GM18861 (cell line): ENCODE results near the gene DNAH2.

Source experiments
- ATAC-seq: cut with Tn5 transposase; IDR thresholded peaks from one replicate; pipeline ENCODE4 v1.9.1; 2021; ENCODE audit not compliant: unreplicated experiment

The DNAH2 gene

DNA sequence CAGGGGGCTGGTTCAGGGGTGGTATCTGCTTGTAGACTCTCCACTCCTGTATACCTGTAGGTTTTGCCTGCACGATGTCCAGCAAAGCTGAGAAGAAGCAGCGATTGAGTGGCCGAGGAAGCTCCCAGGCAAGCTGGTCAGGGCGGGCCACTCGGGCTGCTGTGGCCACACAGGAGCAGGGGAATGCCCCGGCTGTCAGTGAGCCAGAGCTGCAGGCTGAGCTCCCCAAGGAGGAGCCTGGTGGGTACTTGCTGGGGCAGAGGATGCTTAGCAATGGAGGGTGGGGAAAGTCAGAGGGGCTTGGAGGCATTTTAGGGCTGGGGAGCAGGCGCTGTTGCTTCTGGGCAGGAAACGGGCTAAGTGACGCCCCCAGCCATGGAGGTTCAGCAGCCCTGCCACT, 2.1 kb downstream of the DNAH2 start:
- ATAC-seq, result no peak

DNA sequence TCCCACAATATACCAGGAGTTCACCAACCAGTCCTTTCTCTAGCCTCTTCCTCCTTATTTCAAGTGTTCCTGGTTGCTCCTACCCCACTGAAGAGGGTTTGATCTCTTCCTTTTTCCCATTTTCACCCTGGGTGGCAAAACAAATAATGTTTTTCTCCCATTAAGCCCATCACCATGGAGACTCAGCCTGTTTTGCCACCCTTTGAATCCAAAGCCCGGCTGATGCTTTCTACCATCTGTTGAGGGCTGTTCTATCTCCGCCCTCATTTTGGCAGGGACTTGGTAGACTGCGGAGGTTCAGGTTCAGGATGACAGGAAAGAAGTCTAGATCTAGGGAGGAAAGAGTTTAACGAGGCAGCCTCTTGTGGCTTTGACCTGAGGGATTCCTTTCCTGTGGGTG, 2.6 kb downstream of the DNAH2 start:
- no peak for ATAC-seq

DNA sequence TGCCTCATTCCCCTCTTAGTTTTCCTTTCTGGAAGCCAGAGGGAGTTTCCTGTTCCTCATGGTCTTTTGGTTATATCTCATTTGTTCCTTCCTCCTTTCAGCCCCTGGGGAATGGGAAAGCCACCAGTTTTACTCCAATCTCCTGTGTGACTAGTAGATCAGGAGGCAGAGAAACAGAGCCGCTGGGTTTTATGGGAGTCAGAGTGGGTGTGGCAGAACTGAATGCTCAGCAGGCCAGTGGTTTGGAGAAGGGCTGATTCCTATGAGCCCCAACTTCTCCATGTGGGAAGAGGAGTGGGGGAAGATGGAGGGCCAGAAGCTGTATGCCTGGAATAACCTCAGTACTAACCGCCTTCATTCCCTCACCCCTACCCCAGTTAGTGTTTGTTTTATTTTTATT, 4.1 kb downstream of the DNAH2 start:
- no peak for ATAC-seq

DNA sequence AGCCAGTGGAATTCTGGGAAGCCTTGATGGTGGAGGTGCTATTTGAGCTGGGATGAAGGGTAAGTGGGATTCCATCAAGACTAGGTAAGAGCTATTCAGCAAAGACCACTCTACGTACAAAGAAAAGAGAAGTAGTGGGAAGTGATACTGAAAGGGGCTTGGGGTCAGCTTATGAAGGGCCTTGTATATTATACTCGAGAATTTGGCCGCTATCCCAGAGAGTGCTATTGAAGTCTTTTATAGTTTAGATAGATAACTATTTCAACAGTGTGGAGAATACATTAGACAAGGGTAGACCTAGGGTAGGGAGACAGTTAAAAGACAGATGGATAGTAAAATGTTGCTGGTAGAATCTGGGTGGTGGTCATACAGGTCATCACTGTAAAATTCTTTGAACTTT, 10.3 kb downstream of the DNAH2 start:
- ATAC-seq, result no peak

DNA sequence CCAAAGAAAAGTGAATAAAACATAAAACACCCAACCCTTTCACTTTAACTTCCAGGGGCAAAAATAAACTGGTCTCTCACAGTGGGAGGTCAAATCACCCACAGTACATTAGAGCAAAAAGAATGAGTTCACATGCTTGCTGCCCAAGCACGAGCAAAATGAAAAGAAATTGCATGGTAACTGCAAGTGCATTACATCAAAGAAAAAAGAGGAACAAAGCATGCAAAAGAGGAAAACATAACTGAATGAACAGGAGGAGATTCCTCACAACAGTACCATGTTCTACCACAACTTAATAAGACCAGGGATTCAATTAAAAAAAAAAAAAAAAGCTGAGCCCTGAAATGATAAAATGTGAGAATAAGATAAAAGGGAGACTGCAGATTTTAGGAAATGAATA, 12.3 kb downstream of the DNAH2 start:
- ATAC-seq, result no peak

DNA sequence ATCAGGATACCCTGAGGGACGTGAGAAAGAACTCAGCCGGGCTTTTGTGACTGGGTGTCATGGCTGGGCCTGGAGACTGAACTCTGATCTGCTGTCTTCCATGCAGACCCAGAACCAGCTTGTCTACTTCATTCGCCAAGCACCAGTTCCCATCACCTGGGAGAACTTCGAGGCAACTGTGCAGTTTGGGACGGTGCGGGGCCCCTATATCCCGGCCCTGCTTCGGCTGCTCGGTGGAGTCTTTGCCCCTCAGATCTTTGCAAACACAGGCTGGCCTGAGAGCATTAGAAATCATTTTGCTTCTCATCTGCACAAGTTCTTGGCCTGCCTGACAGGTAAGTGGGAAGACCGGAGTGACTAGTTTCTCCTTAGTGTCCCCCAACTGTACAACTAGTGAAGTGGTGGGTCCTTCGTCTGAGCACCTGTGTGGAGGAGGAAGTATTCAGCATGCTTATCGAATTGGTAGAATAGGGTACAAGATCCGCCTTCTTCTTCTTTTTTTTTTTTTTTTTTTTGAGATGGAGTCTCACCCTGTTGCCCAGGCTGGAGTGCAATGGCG, 15.5 kb downstream of the DNAH2 start:
- ATAC-seq, result no peak

DNA sequence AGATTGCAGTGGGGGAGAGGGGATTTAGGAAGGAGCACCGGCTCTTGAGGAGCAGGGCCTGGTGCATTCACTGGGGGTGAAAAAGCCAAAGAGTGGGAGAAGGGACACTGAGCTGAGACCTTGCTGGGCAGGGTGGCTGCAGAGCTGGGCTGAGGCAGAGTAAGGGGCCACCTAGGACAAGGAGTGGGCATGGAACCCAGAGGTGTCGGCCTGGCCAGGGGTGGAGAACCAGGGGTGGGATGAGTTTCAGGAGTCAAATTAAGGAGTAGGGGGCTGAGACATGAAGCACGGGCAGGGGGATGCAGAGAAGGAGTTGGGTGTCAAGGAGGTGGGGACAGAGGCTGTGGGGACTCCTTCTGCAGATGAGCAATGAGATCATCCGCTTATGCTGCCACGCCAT, 20.1 kb downstream of the DNAH2 start:
- no peak for ATAC-seq

DNA sequence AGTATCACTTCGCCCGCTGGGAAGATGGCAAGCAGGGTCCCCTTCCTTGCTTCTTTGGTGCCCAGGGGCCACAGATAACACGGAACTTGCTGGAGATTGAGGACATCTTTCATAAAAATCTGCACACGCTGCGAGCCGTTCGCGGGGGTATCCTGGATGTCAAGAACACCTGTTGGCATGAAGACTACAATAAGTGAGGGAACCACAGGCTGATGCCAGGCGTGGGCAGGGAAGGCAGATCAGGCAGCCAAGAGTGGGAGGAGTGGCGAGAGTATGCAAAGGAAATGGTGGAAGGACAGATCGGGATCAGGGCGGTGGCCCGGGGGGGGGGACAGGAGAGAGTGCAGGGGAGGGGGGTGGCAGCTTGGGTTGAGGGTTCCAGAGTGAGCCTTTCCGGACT, 22.2 kb downstream of the DNAH2 start:
- no peak for ATAC-seq

DNA sequence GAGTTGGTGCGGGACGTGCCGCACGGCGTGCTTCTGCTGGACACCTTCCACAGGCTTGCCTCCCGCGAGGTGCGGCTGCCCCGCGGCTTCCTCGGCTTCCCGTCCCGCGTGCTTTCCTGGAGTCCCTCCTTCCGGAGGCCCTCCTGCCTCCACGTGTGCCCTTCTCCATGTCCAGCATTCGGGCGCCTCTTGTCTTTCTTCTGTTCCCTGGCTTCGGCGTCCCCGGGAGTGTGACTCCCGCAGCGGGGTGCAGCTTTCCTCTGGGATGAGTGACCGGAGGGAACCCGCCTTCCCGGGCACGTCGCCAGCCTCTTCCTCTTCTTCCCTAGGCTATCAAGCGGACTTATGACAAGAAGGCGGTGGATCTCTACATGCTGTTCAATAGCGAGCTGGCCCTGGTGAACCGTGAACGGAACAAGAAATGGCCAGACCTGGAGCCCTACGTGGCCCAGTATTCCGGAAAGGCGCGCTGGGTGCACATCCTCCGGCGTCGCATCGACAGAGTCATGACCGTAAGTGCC, 23.0 kb downstream of the DNAH2 start:
- no peak for ATAC-seq

DNA sequence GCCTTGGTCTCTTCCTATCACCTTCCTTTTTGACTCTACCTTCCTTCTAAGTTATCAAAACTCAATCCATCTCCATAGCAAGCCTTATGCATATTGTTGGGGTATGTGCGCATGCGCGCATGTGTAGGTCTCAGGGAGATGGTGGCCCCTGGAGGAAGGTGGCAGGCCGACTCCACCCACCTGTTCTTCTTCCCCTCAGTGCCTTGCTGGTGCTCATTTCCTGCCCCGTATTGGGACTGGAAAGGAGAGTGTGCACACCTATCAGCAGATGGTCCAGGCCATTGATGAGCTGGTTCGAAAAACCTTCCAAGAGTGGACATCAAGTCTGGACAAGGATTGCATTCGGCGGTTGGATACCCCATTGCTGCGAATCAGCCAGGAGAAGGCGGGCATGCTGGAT, 25.2 kb downstream of the DNAH2 start:
- no peak for ATAC-seq

DNA sequence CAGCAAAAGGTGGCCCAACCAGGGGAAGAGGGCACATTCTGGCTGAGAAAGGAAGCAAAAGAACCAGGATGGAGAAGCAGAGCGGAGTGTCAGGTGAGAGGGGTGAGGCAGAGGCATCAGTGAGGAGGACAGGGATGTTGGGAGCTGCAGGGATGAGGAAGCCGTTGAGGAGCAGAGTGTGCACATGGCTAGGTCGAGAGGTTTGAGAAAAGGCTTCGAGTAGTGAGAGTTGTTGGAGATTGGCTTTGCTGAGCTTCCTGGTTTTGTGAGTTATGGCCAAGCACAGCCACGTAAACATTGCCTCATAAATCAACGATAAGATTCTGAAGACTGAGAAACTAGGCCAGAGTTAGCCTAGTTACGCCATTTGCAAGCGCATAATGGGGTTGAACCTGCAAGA, 26.9 kb downstream of the DNAH2 start:
- no peak for ATAC-seq

DNA sequence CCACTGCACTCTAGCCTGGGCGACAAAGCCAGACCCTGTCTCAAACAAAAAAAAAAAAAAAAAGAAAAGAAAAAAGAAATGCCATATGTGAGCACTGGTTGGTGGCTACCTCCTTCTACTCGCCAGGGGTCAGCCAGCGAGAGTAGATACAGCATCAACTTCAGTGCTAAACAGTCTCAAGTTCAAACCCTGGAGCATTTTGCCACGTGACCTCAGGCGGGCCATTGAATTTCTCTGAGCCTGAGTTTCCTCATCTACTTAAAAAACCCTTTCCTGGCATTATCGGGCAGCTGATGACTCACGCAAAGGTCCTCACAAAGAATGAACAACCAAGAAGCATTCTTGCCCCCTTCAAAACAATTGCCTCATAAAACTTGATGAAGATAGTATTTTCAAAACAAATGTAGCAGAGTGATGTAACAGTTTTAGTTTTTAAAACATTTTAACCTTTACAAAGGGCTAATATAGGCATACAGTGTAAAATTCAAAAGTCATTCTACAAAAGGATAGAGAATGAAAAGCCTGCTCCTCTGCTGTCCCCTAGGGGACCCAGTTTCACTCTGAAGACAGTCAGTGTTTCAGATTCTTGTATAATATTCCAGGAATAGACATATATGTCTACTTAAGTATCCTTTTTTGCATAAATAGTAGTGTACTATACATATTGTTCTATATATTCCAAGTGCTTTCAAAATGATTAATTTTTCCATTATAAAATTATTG, 28.4 kb downstream of the DNAH2 start:
- no peak for ATAC-seq

DNA sequence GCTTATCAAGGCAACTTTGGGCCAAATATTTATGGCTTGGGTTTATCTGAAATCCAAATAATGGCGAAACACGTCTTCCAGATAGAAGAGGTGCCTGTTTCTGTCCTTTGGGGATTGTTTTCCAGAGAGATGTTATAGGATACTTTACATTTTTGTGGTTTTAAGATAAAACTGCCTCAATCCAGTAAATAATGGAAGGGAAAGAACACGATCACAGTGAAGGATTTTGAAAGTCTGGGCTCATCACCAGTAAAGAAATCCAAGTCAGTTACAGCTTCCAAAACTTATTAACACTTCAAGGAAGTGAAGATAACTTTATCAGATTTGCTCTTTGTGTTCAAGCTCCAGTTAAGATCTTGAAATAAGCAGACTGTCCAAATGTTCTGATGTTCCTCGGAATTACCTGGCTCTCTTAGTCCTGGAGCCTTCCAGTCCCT, 30.1 kb downstream of the DNAH2 start:
- ATAC-seq, result no peak

DNA sequence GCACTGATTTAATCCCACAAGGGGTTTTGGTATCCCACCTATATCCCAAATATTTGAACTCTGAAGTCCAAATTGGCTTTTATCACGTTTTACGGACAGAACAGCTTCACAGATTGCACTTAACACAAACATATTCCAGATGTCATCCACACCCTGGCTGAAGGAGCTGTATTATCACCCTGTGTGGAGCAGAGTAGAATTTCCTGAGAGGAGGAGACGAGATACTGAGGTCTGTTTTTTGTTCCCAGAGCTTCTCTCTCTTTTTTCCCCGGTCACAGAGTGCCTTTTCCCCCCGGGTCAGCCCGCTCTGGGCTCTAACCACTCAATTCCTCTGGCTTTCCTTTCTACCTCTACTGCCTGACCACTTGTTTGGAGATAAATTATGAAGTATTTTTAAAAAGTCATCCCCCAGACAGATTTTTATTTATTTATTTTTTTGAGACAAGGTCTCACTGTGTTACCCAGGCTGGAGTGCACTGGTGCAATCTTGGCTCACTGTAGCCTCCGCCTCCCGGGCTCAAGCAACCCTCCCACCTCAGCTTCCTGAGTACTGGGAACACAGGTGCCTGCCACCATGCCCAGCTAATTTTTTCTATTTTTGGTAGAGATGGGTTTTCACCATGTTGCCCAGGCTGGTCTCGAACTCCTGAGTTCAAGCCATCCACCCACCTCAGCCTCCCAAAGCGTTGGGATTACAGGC, 30.7 kb downstream of the DNAH2 start:
- no peak for ATAC-seq

DNA sequence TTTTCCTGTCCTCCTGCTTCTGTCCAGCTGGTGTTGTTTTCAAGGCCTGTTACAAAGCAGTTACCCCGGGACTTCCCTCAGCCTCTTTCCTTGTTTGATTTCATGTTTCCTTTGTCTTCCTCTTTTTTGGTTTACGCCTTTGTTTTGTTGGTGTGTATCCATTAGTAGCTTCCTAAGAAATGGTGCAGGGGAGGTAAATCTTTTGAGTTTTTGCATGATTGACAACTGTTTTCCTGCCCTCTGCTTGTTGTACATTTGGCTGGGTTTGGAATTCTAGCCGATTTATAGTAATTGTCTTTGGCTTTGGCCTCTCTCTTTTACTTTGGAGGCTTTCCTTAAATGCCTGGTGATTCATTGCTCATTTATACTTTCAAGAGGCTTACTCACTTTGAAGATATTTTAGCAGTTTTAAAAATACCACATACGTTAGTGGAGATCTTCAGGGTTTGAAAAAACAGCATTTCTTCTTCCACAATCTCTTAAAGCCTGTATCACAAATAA, 32.8 kb downstream of the DNAH2 start:
- ATAC-seq, result no peak

DNA sequence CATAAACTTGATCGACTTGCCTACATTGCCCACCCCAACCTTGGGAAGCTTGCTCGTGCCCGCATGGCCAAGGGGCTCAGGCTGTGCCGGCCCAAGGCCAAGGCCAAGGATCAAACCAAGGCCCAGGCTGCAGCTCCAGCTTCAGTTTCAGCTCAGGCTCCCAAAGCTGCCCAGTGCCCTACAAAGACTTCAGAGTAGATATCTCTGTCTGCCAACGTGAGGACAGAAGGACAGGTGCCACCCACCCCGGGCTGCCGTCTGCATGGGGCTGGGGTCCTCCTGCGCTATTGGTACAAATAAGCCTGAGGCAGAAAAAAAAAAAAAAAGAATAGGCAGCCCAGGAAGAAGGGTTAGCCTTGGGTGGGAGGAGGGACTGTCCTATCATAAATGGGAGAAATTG, 37.1 kb downstream of the DNAH2 start:
- ATAC-seq, result no peak

DNA sequence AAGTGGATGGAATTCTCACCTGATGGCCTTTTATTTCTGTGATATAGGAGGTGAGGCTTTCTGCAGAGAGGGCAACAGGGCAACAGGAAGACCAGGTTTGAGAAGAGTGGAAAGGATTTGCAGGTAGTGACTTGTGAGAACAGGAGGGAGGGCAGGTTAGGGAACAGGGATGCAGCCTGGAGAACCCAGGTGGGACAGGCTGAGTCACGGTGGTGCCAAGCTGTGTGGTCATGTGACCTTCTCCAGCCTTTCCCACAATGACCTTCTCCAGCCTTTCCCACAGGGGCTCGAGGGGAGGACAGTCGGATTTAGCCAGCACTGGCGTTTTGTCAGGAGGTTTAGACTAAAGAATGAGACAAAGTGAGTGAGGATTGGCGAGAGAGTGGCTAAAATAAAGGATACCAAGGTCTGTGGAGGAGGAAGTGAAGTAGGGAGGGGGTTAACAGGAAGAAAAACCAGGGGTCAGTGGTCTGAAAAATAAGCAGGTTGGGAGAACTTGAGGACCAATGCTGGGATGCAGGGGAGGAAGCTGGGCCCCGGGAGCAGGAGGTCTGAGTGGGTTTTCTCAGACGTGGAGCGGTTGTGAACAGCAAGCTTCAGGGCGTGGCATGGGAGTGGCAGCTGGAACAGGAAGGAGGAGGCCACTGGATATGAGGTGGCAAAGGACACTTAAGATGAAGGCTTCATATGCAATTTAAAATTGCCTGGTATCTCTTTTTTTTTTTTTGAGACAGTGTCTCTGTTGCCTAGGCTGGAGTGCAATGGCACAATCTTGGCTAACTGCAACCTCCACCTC, 37.7 kb downstream of the DNAH2 start:
- ATAC-seq, result no peak

DNA sequence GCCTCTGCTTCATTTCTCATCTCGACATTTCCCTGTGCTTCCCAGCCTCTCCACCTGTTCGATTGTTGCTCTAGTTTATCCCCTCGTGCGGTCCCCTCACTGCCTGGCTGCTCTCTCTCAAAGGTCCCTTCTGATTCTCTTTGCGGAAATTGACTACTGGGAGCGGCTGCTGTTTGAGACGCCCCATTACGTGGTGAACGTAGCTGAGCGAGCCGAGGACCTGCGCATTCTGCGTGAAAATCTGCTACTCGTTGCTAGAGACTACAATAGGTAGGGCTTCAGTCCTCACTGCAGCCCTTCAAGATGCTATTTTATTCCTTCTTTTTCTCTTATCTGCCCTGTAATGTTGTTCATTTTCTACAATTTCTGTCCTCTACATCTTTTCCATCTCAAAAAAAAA, 39.4 kb downstream of the DNAH2 start:
- no peak for ATAC-seq

DNA sequence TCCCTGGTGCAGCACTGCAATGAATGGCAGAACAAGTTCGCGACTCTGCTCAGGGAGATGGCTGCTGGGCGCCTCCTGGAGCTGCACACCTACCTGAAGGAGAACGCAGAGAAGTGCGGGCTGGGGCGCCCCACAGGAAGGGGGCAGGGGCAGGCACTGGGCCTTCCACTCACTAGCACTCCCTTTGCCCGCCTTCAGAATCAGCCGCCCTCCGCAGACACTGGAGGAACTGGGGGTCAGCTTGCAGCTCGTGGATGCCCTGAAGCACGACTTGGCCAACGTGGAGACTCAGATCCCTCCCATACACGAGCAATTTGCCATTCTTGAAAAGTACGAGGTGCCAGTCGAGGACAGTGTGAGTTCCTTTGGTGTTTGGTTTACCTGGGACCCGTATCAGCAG, 46.4 kb downstream of the DNAH2 start:
- no peak for ATAC-seq

DNA sequence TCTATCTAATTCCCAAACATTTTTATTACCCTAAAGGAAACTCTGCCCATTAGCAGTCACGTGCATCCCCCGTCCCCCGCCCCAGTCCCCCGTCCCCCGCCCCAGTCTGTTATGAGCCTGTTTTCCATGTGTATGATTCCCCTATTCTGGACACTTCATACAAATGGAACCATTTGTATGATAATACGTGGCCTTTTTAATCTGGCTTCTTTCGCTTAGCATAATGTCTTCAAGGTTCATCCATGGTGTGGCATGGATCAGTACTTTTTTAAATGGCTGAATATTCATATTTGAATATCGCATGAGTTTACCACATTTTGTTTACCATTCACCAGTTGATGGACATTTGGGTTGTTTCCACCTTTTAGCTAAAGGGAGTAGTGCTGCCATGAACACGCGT, 49.5 kb downstream of the DNAH2 start:
- no peak for ATAC-seq

DNA sequence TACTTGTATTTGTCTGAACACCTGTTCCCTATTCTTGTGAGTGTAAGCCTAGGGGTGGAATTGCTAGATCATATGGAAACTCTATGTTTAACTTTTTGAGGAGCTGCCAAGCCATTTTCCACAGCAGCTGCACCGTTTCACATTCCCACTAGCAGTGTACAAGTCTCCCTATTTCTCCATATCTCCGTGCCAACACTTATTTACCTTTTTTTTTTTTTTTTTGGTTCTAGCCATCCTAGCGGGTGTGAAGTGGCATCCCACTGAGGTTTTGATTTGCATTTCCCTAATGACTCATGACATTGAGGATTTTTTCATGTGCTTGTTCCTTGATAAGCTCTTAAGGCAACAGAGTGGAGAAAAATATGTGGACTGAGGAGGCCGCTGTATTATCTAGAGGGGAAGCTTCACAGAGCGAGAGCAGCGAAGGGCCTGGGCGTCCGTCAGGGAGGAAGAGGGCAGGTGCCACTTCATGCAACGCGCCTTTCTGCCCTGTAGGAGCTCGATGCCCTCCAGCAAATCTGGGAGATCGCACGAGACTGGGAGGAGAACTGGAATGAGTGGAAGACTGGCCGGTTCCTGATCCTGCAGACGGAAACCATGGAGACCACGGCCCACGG, 50.0 kb downstream of the DNAH2 start:
- no peak for ATAC-seq
